ENCODE results near the gene PRKCH. TPM values are rescaled to one million over a fixed set of nuclear protein-coding genes. Genes with fewer than 3 reads are reported as not detected.

The PRKCH gene
- total RNA-seq, 3 donors from 2014 or later = 109 to 141 (median 134) TPM

DNA sequence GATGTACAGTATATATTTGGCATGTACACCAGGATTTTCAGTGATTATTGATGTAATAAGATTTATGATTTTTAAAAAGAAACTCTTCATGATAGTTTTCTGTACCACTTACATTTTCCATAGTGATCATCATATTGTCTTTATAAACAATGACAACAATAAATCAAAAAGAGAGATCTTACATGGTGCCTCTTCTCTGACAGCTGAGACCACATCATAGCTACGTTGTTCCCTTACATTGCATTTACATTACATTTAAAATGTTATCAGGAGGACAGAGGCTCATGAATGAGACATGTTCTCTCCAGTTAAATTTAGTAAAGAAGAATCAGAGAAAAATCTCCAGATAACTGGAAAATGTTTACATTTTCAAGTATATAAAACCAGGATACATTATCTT lies 112.4 kb downstream of the PRKCH start:
- Mint-ChIP-seq H3K36me3 (ENCODE audit: insufficient read depth) (peaks cover 37% of the 10 kb centered on the region), H3K4me3 (no peak overlapping the region)
- ATAC-seq = no peak

DNA sequence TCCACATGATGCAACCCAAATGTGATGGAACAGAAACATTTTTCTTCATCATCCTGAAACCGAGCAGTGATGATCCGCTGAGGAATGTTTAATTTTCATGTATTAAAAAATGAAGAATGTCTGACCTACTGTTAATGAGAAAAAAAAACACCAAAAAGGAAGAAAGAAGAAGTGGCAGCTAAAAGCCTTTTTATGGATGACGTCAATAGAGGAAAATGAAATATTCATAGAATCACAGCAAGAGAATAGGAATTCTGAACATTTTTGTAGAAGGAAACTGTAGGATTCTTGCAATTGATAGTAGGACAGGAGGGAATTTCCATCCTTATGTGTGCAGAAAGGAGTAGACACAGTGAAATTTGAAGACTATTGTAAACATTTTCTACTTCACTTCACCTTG lies 112.9 kb downstream of the PRKCH start:
- H3K4me3 Mint-ChIP-seq = no peak overlapping the region

More for the DNA sequence above, 112.4 kb downstream of the PRKCH start:
- no peak for DNase-seq
- H3K4me1 Mint-ChIP-seq (ENCODE audit: low read depth) = peaks cover 91% of the 10 kb centered on the region
- H3K27me3 Mint-ChIP-seq (ENCODE audit: low read depth) = no peaks in the 10 kb centered on the region
- peaks cover 2% of the 10 kb centered on the region for H3K9me3 Mint-ChIP-seq

DNA sequence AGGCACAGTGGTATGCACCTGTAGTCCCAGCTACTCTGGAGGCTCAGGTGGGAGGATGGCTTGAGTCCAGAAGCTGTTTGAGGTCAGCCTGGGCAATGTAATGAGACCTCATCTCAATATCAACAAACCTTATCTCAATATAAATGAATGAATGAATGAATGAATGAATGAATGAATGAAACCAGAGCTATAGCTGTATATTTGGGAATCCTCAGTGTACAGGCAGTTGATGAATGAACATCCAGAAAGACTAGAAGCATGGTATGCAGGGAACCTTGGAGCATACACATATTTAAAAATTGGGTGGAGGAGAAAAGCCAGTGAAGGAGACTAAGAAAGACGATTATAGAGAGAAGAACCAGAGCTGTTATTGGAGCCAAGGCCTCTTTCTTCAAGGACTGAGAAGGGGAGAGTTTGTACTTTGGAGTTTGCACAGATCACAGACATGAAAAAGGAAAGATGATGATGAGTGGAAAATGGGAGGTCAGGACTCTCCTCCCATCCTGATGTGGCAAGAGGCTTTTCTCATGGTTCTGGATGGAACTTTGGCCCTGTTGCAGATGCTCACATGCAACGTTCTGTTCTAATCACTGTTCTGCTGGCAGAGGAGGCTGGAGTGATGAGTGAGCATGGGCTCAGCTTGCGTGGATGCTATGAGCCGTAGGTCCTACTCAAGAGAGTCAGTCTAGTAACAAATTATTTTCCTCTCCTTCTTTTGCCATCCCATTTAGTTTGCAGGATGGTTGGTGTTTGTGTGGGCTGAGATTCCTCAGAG lies 114.4 kb downstream of the PRKCH start:
- DNase-seq (no peak), ATAC-seq (no peak)
- H3K9me3 Mint-ChIP-seq = peaks cover 2% of the 10 kb centered on the region
- H3K36me3 Mint-ChIP-seq (ENCODE audit: insufficient read depth) = peaks cover 35% of the 10 kb centered on the region
- H3K27me3 Mint-ChIP-seq (ENCODE audit: low read depth) = no peaks in the 10 kb centered on the region
- peaks cover 93% of the 10 kb centered on the region for H3K4me1 Mint-ChIP-seq (ENCODE audit: low read depth)
- no peak overlapping the region for H3K4me3 Mint-ChIP-seq

More for the DNA sequence above, 112.9 kb downstream of the PRKCH start:
- Mint-ChIP-seq H3K9me3 (peaks cover 2% of the 10 kb centered on the region), H3K4me1 (ENCODE audit: low read depth) (peaks cover 92% of the 10 kb centered on the region), H3K27me3 (ENCODE audit: low read depth) (no peaks in the 10 kb centered on the region), H3K36me3 (ENCODE audit: insufficient read depth) (peaks cover 37% of the 10 kb centered on the region)
- ATAC-seq (no peak), DNase-seq (no peak)

DNA sequence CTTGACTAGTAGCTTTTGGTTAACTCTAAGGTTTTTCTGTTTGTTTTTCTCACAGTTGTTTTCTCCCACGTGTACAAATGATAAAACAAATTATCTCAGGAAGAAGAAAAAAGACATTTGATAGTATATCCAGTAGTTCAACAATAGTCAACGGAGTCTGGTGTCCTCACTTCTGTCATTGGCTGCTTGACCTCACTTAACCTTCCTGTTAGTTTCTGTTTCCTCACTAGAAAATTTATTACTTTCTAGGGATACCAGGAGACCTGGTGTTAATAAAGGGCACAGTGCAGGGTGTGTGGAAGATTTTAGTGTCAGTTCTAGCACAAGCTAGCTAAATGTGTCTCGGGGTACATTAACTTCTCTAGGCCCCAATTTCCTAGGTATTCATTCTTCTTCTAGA lies 116.0 kb downstream of the PRKCH start:
- peaks cover 88% of the 10 kb centered on the region for H3K4me1 Mint-ChIP-seq (ENCODE audit: low read depth)

DNA sequence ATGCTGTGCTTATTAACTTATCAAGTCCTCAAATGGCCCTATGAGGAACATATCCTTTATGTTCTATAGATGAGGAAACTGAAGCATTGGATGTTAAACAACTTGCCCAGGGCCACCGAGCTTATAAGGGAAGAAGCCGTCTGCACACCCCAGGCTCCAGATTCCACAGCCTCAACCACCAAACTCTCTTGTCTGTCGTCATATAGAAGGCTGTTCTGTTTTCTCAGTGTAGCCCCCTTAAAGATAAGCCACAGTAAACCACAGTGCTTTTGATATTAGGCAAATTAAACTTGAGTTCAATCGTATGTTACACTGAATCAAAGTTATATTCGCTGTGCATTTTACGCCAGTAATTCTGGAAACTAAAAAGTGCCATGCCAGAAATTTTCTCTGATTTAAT lies 116.7 kb downstream of the PRKCH start:
- H3K27me3 Mint-ChIP-seq (ENCODE audit: low read depth) = no peaks in the 10 kb centered on the region
- H3K4me3 Mint-ChIP-seq = peak overlapping the region; percentile 80
- ATAC-seq (no peak), DNase-seq (no peak)
- peaks cover 26% of the 10 kb centered on the region for H3K36me3 Mint-ChIP-seq (ENCODE audit: insufficient read depth)
- no peaks in the 10 kb centered on the region for H3K9me3 Mint-ChIP-seq
- H3K4me1 Mint-ChIP-seq (ENCODE audit: low read depth) = peaks cover 86% of the 10 kb centered on the region

More for the DNA sequence above, 116.0 kb downstream of the PRKCH start:
- no peaks in the 10 kb centered on the region for H3K27me3 Mint-ChIP-seq (ENCODE audit: low read depth)
- DNase-seq (no peak), ATAC-seq (no peak)
- peak overlapping the region; percentile 80 for H3K4me3 Mint-ChIP-seq
- H3K9me3 Mint-ChIP-seq = no peaks in the 10 kb centered on the region
- H3K36me3 Mint-ChIP-seq (ENCODE audit: insufficient read depth) = peaks cover 27% of the 10 kb centered on the region

DNA sequence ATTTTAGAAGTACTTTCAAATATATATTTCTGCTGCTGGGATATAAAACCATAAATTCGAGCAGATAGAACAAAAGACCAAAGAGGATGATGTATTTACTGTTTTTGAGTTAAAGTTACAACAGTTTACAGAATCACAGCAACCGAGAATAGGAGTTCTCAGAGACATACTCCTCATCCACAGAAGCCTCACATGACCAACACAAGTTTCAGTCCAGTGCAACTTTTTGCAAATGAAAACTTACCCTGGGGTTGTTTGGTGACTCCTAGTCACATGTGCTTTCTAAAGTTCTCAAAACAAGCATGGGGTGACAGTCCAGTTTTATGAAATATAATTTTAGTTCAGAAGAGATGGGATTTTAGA lies 117.1 kb downstream of the PRKCH start:
- H3K27me3 Mint-ChIP-seq (ENCODE audit: low read depth) = no peaks in the 10 kb centered on the region
- no peak for DNase-seq
- peaks cover 26% of the 10 kb centered on the region for H3K36me3 Mint-ChIP-seq (ENCODE audit: insufficient read depth)
- peak; percentile 56 to 60 for ATAC-seq
- H3K4me3 Mint-ChIP-seq = peak overlapping the region; percentile 80
- peaks cover 86% of the 10 kb centered on the region for H3K4me1 Mint-ChIP-seq (ENCODE audit: low read depth)
- no peaks in the 10 kb centered on the region for H3K9me3 Mint-ChIP-seq

DNA sequence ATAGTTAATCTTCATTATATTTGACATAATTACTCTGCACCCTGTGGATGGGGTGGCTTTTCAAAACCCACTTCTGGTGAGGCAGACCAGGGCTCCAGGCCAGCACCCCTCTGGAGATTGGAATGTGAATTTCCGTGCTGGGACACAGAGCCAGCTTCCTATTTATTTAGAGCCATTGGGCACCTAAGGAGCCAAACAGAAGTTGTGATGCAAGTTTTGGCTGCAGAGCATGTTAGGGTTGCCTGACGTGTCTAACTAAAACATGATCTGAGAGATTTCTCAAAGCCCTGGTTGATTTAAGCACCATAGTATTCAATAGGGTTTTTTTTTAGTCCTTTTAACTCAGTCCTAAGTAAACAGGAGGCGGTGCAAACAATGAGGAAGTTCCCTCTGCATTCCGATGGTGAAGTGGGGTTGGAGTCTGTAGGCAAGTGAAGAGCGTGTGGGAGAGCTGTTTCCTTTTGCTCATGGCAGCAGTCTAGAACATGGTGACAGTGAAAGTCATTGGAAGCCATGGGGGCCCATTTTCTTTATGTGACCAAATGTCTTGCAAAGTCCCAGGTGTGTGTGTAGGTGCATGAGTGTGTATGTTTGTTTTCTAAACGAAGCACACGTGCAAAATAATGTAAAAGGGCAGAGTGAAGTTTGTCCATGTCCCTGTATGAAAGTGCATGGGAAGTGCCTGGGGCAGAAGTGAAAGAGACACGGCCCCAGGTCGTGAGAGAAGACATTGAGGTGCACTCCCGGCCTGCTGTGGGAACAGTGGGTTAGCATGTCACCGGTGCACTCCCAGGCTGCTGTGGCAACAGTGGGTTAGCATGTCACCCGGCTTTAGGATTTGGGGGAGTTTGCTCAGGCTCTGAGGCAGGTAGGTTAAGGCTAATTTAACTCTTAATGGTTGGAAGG lies 117.7 kb downstream of the PRKCH start:
- Mint-ChIP-seq H3K4me3 (peak overlapping the region; percentile 80), H3K9me3 (no peaks in the 10 kb centered on the region), H3K36me3 (ENCODE audit: insufficient read depth) (peaks cover 26% of the 10 kb centered on the region), H3K4me1 (ENCODE audit: low read depth) (peaks cover 86% of the 10 kb centered on the region), H3K27me3 (ENCODE audit: low read depth) (no peaks in the 10 kb centered on the region)
- DNase-seq = no peak
- ATAC-seq = peak; percentile 56 to 63

DNA sequence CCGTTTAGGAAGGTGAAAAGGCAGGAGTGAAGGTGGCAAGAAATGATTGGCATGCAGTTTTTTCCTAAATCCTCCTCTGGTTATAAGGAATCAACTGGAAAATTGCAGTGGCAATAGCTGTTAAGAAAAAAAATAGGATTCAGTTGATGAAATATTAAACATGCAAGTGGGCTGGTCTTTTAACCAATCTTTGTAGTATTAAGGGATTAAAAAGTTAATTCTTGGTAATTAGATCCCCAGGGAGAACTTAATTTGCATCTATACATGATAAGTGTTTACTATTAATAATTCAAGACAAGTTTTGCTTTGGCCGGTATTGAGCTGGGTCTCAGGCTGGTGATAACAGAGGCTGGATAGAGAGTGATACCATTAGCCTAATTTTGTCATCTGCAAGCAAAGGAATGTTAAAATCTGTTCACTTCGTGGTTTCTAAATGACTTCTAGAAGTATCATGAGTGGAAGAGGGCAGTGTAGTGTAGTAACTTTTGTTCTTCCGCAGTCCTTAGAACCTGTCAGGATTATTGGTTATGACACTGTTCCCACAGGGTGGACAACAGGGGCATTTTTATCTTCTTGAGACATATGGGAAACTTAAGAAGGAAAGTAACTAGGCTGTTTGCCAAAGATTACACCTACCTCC lies 118.5 kb downstream of the PRKCH start:
- peak overlapping the region; percentile 80 for H3K4me3 Mint-ChIP-seq
- peaks cover 86% of the 10 kb centered on the region for H3K4me1 Mint-ChIP-seq (ENCODE audit: low read depth)
- peaks cover 20% of the 10 kb centered on the region for H3K36me3 Mint-ChIP-seq (ENCODE audit: insufficient read depth)
- ATAC-seq = no peak
- no peaks in the 10 kb centered on the region for H3K27me3 Mint-ChIP-seq (ENCODE audit: low read depth)
- DNase-seq = no peak
- H3K9me3 Mint-ChIP-seq = no peaks in the 10 kb centered on the region

DNA sequence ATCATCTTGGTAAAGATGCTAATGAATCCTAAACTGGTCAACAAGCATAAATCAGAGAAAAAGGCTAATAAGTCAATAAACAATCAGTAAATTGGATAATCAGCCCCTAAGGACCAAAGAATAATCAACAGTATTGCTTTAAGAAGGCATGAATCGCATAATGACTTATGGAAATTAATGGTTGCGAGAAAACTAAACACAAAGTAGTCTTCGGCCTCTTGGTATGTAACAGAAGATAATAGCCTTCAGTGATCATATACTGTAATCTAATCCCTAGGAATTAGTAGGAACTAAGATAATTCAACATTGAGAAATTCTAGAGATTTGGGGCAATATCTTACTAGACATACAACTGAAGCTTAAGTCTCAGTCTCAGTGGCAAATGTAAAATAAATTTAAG lies 122.1 kb downstream of the PRKCH start:
- H3K27me3 Mint-ChIP-seq (ENCODE audit: low read depth) = no peaks in the 10 kb centered on the region
- peak overlapping the region; percentile 28 for H3K4me3 Mint-ChIP-seq
- no peak for ATAC-seq
- no peak for DNase-seq
- peaks cover 28% of the 10 kb centered on the region for H3K36me3 Mint-ChIP-seq (ENCODE audit: insufficient read depth)
- no peaks in the 10 kb centered on the region for H3K9me3 Mint-ChIP-seq
- H3K4me1 Mint-ChIP-seq (ENCODE audit: low read depth) = peaks cover 89% of the 10 kb centered on the region

DNA sequence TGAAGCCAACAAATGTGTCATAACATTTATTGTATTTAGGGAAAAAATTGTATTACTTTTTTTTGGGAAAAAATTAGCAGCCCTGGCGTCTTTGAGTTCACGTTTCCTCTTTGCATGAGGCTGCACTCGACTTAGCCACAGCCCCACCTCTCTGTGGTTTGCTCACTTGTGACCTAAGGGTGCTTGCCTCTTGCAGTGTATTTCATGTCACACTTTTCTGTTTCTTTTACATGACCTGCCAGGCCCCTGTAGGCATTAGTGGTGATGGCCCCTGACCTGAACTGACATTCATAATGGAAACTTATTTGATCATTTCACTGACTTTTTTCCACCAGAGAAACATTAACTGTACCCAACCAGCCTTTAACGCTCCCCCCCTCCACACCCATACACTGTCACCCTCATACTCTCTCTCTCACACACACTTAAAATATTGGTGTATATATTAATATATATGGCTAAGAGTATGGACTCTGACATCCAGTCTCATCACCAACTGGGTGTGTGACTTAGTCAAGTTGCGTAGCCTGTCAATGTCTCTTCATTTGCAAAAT lies 122.9 kb downstream of the PRKCH start:
- no peaks in the 10 kb centered on the region for H3K27me3 Mint-ChIP-seq (ENCODE audit: low read depth)
- peak; percentile 85 to 86 for ATAC-seq
- no peaks in the 10 kb centered on the region for H3K9me3 Mint-ChIP-seq
- peaks cover 89% of the 10 kb centered on the region for H3K4me1 Mint-ChIP-seq (ENCODE audit: low read depth)
- peak; percentile 53 for DNase-seq
- peaks cover 32% of the 10 kb centered on the region for H3K36me3 Mint-ChIP-seq (ENCODE audit: insufficient read depth)
- H3K4me3 Mint-ChIP-seq = peak overlapping the region; percentile 46

DNA sequence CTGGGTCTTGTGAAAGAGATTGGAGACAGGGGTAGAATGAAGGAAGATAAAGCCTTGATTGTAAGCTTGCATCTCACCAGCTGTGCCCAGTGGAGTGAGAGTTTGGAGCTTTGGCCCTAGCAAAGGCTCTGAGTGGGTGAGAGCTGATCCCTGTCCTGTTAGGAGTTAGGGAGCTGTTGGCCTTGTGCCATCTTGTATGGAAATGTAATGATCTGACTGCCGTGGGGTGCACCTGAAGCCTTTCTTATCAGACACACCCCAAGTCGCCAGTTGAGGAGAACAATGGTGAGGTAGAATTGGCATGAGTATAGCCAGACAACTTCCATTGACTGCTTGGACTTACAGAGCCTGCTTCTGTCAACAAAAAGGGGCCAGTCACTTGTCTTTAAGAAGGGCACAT lies 130.1 kb downstream of the PRKCH start:
- Mint-ChIP-seq H3K36me3 (ENCODE audit: insufficient read depth) (peaks cover 59% of the 10 kb centered on the region), H3K27me3 (ENCODE audit: low read depth) (no peaks in the 10 kb centered on the region), H3K9me3 (no peaks in the 10 kb centered on the region), H3K4me1 (ENCODE audit: low read depth) (peaks cover 96% of the 10 kb centered on the region), H3K4me3 (no peak overlapping the region)
- DNase-seq (no peak), ATAC-seq (no peak)

DNA sequence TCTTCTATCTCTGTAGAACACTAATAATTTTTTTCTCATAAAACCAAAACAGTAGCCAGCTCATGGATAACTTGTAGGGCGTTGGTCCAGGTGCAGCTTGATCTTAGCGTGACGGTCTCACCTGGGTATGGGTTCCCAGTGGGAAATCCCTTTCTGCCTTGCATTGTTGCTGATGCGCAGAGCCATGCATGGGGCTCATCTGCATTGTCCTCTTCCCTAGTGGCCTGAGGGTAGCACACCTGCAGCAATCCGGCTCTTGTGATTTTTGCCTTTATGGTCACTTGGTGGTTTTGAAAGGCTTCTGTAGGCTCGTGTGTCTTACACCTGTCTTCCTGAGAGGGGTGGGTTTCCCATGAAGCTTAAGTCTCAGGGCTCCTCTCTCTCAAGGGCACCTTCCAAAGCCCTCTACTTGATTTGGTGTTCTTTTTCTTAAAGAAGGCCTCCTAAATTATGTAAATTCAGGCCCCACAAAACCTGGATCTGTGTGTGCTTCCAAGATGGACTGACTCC lies 130.6 kb downstream of the PRKCH start:
- Mint-ChIP-seq H3K36me3 (ENCODE audit: insufficient read depth) (peaks cover 61% of the 10 kb centered on the region), H3K4me3 (peak overlapping the region; percentile 61), H3K4me1 (ENCODE audit: low read depth) (peaks cover 96% of the 10 kb centered on the region), H3K9me3 (no peaks in the 10 kb centered on the region), H3K27me3 (ENCODE audit: low read depth) (no peaks in the 10 kb centered on the region)
- DNase-seq (no peak), ATAC-seq (no peak)

DNA sequence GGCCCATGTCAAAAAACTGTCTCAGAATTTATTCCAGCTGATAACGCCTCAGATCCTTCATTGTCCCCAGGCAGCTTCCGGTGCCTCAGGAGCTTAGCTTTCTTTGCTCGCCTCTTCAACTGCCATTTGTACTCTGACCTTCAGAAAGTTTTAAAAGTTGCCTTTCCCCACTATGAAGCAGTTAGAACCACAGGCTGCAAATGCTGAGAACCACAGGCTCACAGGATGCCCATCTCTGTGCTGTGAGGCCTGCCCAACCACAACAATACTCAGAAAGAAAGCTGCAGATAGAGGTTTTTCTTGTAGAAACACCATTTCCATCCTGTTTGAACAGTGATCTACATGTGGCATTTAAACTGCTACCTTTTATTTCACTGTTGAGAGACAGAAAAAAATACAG lies 131.1 kb downstream of the PRKCH start:
- Mint-ChIP-seq H3K4me3 (peak overlapping the region; percentile 61), H3K9me3 (no peaks in the 10 kb centered on the region), H3K36me3 (ENCODE audit: insufficient read depth) (peaks cover 64% of the 10 kb centered on the region), H3K4me1 (ENCODE audit: low read depth) (peaks cover 96% of the 10 kb centered on the region), H3K27me3 (ENCODE audit: low read depth) (no peaks in the 10 kb centered on the region)
- DNase-seq (peak; percentile 41), ATAC-seq (peak; percentile 76 to 81)
